Neural progenitor cell (in vitro differentiated cells): ENCODE data around the gene GRB2.

Experiments
- EZH2 ChIP-seq: fragments of 200-600 bp; sonication (generic); IDR thresholded peaks from 2 replicates; pipeline ENCODE4 v1.6.1; 2017; ENCODE audit warnings: antibody characterized with exemption, mild to moderate bottlenecking, moderate library complexity
- EZH2phosphoT487 ChIP-seq: fragments of 200-600 bp; sonication (generic); IDR thresholded peaks from 2 replicates; pipeline ENCODE4 v1.6.1; 2017; ENCODE audit warnings: antibody characterized with exemption
- TF ChIP-seq, protein P1 (sequence below): fragments of 200-600 bp; sonication (generic); IDR thresholded peaks from 2 replicates; pipeline ENCODE4 v1.5.1; 2017; ENCODE audit warnings: antibody characterized with exemption, mild to moderate bottlenecking

GRCh38 chr17:75340631-75341030 lies 64.8 kb downstream of the GRB2 start:
- TF ChIP-seq EZH2: no peak
- TF ChIP-seq, protein P1, sequence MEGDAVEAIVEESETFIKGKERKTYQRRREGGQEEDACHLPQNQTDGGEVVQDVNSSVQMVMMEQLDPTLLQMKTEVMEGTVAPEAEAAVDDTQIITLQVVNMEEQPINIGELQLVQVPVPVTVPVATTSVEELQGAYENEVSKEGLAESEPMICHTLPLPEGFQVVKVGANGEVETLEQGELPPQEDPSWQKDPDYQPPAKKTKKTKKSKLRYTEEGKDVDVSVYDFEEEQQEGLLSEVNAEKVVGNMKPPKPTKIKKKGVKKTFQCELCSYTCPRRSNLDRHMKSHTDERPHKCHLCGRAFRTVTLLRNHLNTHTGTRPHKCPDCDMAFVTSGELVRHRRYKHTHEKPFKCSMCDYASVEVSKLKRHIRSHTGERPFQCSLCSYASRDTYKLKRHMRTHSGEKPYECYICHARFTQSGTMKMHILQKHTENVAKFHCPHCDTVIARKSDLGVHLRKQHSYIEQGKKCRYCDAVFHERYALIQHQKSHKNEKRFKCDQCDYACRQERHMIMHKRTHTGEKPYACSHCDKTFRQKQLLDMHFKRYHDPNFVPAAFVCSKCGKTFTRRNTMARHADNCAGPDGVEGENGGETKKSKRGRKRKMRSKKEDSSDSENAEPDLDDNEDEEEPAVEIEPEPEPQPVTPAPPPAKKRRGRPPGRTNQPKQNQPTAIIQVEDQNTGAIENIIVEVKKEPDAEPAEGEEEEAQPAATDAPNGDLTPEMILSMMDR: no peak
- no peak for TF ChIP-seq EZH2phosphoT487
